Stimulated activated CD8-positive, alpha-beta memory T cell treated with anti-CD3 and anti-CD28 coated beads, Interleukin-12 subunit alpha, Interleukin-12 subunit beta, amount 100 ng/mL, for 4 hours (primary cell): ENCODE measurements around the gene KTI12.
"Not testable (repeated sequence)": the region's sequence is repeated elsewhere in the genome, so short reads cannot be mapped to it uniquely, and the experiment has no call there.

ENCODE experiments used
- DNase-seq: peaks from one replicate; pipeline ENCODE4 v3.0.0-alpha.2; 2020; ENCODE audit warnings: low read depth

The KTI12 gene

DNA sequence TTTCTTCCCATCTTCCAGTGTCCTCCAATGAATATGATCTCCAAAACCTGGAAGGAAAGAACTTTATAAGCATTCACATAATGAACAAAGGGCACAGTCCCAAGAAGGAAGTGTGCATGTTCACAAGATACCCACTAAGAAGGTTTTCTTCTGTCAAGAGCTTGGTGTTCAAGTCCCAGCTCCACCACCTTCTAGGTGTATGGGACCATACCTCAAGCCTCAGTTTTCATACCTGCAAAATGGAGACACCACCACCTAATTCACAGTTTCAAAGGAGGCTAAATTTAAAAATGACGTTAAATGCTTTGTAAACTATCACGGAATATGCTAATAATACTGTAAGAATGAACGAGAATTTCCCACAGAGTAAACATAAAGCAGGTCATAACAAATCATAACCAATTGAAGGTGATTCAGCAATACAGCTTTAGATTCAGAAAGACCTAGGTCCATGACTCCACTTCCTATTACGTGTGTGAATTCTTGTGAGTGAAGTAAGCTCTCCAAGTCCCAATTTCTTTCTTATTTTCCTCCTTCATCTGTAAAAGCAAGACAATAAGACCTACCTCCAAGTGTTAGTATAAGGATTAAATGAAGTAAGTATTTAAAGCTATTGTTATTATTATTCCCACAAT, 8.1 kb upstream of the KTI12 start:
- no peak for DNase-seq

DNA sequence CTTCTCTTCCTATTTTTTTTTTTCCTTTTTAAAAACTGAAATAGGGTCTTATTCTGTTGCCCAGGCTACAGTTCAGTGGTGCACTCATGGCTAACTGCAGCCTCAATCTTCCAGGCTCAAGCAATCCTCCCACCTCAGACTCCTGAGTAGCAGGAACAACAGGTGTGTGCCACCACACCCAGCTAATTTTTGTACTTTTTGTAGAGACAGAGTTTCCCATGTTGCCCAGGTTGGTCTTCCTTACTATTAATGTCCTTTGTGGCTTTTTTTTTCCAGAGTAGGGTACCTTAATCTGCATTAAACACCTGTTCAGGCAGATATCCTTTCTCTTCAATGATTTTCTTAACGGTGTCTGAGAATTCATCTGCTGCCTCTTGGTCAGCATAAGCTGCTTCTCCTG, 4.3 kb upstream of the KTI12 start:
- no peak for DNase-seq

DNA sequence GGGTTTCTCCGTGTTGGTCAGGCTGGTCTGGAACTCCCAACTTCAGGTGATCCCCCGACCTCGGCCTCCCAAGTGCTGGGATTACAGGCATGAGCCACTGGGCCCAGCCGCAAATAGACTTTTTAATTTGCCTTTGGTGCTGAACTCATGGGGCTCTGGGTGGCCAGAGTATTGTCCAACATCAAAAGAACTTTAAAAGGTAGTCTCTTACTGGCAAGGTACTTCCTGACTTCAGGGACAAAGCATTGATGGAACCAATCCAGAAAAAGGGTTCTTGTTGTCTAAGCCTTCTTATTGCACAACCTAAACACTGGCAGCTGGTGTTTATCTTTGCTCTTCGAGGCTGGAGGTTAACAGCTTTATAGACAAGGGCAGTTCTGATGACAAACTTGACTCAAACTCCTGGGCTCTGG, 3.8 kb upstream of the KTI12 start:
- DNase-seq = no peak

DNA sequence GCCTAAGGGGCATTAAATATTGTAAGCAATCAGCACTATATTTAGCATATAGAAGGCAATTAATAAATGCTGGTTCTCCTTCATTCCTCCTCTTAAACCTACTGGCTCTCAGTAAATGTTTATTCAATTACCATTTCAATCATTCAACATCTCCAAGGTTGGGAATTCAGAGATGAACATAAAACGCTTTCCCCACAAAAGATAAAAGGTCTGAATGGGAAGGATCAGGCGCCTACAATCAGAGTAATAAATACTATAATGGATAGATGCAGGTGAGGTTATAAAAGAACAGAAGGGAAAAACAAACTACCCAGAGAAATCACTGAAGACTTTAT, 407 bp upstream of the KTI12 start:
- DNase-seq = no peak

DNA sequence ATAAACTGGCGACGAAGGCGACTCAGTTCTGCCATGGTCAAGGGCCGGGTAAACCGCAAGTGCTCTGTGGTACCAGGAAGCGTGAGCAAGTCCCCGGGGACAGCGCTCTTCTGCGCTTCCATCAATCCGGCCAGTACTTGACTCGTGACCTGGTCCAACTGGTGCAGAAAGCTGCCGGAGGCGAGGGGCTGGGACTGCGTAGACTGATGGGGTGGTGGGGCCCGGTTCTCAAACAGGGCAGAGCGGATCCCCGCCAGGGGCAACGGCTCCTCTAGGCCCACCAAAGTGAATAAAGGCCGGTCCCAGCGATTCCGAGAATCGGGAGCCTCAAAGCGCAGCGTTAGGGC, 852 bp downstream of the KTI12 start:
- no peak for DNase-seq

DNA sequence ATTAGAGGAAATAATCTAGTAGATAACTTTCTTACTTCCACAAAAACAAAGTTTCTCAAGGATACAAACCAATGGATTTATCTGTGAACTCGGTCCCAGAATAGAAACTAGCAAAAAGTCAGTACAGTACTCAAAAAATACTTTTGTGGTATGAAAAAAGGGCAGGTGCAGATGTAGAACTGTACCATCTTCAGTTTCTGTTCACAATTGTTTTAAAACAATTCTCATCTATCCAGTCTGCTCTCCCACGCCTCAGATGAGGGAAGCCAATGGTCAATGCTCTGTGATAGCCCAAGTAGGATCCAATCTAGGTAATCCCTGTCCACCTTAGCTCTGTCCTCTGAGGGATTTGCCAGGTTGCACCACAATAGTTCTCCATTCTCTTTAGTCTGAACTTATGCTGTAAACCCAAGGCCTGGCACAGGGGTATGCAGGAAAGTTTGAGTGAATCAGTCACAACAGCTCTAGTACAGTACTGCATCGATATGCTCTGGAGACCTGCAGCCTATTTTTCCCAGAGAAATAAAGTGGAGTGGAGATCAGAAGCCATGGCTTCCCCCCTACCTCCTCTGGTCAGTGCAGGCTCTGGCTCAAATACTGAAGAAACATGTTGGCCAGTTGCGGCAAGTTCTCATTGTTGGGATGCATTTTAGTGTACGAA, 1.4 kb downstream of the KTI12 start:
- no peak for DNase-seq

DNA sequence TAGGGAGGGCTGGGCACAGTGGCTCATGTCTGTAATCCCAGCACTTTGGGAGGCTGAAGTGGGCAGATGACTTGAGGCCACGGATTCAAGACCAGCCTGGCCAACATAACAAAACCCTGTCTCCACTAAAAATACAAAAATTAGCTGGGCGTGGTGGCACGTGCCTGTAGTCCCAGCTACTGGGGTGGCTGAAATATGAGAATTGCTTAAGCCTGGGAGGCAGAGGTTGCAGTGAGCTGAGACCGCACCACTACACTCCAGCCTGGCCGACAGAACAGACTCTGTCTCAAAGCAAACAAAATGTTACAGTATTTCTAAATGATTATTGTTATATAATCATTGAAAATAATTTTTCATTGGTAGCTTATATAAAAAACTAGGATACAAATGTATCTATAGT, 4.8 kb downstream of the KTI12 start:
- not testable (repeated sequence) for DNase-seq

DNA sequence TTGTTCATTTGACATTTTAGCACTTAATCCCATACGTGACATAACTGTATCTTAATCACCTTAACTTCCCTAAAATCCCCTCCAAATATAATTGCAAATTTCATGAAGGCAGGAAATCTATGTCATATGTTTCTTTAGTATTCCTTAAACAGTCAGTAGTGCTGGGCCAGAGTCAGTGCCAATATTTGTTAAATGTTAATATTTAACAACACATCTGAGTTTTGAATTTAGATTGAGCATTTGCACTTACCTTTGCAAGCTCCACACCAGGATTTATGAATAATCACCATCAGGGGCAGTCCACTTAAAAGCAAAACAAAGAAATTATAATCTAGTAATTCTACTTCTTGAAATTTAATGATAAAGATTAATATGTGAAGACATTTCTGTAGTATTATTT, 5.3 kb downstream of the KTI12 start:
- DNase-seq = no peak

DNA sequence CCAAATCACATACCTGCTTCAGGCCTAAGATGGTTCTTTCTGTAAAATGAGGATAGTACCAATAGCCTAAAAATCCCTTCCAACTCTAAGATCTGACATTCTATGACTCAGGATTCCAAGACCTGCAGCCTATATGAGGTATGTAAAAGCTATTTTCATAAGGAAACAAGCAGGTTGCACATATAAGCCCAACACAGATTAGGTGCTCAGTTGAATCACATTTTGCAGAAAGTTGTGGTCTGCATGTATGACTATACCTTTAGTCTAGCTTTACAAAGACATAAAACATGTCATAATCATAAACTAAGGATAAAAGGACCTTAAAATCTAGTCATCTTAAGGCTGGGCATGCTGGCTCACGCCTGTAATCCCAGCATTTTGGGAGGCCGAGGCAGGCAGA, 7.3 kb downstream of the KTI12 start:
- DNase-seq = no peak

DNA sequence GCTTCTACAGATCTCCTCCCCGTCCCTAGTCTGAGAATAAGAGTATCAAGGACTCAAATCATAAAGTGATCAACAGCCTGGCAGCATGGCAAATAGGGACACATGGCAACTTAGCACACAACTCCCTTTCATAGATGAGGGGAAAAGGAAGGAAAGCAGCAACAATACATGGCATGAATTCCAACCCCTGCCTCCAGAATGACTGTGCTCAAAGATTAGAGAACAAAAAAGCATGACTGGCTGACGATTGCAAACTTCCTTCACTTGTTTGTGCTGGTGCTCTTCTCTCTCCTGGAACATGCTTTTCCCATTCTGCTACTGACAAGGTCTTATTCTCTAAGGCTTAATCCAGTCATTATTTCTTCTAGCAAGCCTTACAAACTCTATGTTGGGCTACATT, 11.5 kb downstream of the KTI12 start:
- DNase-seq = no peak

DNA sequence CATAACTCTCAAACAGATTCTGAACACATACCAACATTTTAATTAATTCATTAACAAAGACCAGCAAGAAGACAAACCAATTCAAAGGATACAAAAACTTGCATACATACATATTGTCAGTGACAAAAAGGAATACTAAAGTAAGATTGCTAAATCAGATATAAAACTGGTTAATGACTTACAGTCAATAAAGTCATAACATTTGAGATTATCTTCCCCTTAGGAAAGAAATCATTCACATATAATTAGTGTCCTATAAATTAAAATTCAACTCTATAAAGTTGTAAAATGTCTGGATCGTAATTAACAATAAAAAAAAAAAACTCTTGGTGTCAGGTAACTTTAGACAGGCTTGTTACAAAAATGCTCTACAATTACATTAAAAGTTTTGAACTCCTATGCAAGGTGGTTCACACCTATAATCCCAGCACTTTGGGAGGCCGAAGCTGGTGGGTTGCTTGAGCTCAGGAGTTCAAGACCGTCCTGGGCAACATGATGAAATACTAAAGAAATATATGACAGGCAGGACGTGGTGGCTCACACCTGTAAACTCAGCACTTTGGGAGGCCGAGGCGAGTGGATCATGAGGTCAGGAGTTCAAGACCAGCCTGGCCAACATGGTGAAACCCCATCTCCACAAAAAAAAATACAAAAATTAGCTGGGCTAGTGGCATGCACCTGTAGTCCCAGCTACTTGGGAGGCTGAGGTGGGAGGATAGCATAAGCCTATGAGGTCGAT, 25.4 kb downstream of the KTI12 start:
- DNase-seq = no peak

DNA sequence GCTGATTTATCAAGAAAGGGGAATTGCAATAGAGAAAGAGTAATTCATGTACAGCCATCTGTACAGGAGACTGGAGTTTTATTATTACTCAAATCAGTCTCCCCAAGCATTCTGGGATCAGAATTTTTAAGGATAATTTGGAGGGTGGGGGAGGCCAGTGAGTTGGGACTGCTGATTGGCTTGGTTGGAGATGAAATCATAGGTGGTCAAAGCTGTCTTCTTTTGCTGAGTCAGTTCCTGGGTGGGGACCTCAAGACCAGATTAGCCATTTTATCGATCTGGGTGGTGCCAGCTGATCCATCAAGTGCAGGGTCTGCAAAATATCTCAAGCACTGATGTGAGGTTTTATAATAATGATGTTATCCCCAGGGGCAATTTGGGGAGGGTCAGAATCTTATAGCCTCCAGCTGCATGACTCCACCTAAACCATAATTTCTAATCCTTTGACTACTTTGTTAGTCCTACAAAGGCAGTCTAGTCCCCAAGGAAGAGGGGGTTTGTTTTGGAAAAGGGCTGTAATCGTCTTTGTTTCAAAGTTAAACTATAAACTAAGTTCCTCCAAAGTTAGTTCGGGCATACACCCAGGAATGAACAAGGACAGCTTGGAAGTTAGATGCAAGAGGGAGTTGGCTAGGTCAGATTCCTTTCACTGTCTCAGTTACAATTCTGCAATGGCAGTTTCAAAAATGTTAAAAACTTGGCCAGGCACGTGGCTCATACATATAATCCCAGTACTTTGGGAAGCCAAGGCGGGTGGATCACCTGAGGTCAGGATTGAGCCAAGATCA, 26.2 kb downstream of the KTI12 start:
- DNase-seq = no peak

DNA sequence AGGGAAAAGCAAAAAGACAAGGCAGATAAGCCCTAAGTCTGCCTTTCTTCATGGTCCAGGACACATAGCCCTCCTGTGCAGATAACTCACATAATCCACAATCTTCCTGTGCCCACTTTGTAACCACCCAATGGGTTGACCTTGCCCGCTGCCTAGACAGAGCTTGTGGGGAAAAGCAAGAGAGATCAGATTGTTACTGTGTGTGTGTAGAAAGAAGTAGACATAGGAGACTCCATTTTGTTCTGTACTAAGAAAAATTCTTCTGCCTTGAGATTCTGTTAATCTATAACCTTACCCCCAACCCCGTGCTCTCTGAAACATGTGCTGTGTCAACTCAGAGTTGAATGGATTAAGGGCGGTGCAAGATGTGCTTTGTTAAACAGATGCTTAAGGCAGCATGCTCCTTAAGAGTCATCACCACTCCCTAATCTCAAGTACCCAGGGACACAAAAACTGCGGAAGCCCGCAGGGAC, 27.5 kb downstream of the KTI12 start:
- DNase-seq = not testable (repeated sequence)

DNA sequence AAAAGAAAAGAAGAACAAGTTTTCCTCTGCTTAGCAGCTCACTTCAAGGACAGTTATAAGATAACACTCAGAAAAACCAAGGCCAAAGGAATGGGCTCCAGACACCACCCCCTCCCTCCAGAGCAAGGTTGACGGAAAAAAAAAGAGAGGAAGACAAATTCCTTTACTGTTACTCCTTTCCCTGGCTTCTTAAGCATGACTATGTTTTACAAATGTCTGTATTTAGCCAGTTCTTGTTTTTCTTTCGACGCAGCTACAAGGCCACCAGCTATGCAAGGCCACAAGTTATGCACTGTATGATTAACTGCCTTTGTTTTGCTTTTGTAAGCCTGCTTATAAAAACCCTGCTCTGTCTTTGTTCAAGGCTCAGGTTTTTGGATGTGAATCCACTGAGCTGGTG, 28.1 kb downstream of the KTI12 start:
- DNase-seq = not testable (repeated sequence)

DNA sequence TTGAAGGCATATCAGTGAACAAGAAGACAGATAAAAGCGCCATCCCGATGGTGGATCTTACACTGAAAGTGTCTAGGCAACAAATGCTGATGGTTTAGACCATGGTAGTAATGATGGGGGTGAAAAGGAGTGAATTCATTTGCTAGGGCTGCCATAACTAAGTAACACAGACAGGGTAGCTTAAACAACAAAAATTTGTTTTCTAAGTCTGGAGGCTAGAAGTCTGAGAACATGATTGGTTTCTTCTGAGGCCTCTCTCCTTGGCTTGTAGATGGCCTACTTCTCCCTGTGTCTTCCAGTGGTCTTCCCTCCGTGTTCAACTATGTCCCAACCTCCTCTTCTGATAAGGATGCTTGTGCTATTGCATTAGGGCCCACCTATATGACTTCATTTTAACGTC, 29.7 kb downstream of the KTI12 start:
- no peak for DNase-seq

DNA sequence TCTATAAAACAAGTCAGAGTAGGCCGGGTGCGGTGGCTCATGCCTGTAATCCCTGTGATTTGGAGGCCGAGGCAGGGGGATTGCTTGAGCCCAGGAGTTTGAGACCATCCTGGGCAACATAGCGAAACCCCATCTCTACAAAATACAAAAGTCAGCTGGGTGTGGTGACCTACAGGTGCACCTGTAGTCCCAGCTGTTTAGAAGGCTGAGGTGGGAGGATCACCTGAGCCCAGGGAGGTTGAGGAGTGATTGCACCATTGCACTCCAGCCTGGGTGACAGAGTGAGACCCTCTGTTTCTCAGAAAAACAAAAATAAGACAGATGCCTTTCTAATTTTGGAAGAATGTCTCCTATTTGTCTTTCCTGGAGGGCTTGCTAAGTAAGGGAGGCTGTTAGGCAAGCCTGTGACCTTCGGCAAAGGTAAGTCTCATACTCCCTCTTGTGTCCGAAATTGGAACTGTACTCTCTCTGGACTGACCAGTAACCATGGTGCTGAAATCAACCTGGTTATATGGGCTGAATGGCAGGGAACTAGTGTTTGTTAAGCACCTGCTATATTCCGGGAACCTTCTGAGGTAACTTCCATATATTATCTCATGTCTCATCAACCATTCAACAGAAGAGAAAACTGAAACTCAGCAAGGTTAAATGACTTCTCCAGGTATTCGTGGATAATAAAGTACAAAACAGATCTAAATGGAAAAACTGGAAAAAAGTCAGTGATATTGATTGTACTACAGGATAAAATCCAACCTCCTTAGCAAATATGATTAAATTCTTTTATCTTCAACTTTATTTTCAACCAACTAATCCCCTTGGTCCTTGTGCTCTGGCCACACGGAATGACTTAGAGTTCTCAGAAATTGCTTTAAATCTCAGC, 31.3 kb downstream of the KTI12 start:
- no peak for DNase-seq

DNA sequence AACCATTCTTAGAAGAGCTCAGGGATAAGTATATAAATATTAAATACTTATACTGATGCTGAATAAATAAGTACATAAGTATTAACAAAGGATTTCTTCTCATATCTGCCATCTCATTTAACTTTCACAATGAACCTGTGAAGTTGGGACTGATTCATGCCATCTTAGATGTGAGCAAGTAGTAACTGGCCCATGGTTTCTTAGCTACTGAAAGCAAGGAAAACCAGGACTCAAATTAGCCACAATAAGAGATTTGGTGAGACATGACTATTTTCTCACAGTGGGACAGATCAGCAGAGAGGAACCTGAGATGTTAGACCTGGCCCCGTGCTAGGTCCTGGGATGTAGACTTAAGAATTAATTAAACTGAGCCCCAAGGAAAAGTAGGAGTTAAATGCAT, 34.9 kb downstream of the KTI12 start:
- DNase-seq = no peak

DNA sequence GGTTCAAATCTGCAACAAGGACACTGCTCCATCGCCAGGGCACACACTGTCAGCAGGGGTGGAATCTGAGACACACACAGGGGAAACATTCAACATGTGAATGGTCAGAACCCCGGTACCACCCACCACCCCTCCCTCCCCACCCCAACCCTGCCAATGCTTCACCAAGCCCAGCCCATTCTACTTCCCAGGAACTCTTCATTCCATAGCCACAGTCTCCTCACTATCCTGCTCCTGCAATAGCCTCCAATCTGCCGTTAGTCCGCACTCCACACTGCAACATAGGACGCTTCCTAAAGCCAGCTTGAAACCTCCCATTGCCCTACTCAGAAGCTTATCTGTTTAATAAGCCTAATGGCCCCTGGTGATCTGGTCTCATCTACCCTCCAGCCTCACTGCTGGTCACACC, 35.6 kb downstream of the KTI12 start:
- DNase-seq = no peak

DNA sequence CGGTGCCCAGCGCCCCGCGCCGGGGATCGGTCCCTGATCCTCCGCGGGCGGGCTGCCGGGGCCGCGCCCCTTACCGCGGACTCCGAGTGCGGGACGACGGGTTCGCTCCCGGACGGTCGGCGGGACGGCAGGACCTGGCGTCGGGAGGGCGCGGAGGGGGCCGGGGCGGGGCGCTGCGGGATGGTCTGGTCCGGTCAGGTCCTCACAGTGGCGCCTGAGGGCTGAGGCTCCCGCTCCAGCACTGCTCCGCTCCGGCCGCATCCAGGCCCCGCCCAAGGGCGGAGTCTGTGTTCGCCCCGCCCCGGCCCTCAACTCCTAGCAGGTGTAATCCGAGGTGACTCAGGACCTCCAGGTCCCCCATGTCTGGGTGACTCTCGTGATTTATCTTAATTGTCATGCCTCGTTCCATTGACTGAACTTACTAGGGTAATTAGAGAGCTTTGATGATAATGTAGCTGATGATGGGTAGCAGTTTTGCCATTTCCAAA, 43.1 kb downstream of the KTI12 start, which contains the start of gene RAB3B:
Gene RAB3B, minus strand, starts transcription at position 223 of the 488 bp plus-strand sequence. CDS start 13,583 bp downstream, outside the sequence.
- DNase-seq = peak; percentile 76

DNA sequence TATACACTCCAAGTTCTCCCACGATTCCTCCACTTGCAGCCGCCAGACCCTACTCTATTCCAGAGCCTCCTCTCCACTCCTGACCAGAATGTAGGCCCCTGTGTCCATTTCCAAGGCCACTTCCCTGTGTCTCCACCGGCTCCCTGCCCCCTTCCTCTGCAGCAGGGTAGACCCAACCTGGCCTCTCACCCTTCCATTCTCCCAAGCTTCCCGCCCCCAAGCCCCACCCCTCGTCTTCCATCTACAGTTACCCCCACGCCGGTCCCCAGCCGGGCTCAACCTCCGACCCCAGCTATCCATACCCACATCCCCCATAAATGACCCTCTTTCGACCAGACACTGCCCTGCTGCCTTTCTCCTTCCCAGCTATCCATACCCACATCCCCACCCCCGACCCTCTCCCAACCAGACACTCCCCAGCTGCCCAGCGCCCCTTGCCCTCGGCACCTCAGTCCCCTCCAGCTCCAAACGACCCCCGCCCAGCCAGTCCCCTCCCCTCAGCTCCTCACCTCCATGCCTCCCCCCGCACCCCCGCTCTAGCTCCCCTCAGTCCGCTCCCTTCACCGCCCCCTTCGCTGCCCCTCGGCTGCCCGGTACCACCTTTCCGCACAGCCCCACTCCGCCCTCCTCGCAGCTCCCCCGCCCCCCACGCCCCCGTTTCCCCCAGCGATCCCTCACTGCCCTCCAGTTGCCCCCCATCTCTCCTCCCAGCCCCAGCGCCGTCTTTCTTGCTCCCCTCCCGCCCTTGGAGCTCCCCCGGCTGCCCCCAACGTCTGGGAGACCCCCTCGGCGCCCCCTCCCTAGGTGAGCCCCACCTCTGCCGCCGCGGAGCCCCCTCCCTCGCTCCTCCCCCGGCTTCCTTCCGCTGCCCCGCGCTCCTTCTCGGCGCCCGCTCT, 43.8 kb downstream of the KTI12 start:
- DNase-seq = no peak
